Epithelial cell of proximal tubule (primary cell): Measurements from ENCODE around the gene ACO1. TPM values are rescaled to one million over a fixed set of nuclear protein-coding genes. Genes with fewer than 3 reads are reported as not detected.
"Not testable (repeated sequence)": the region's sequence is repeated elsewhere in the genome, so short reads cannot be mapped to it uniquely, and the experiment has no call there.

Source experiments
- DNase-seq: peaks from one replicate; pipeline ENCODE4 v3.0.0-alpha.2; 2011; ENCODE audit warnings: low read depth
- H3K4me3 ChIP-seq: 2 replicates; pipeline ENCODE4 v1.5.1; 2011; ENCODE audit warnings: low read depth, mild to moderate bottlenecking, low read length
- CTCF ChIP-seq: conservative IDR thresholded peaks from 2 replicates; pipeline ENCODE4 v1.5.1; 2012; ENCODE audit warnings: low read depth, mild to moderate bottlenecking, low read length
- total RNA-seq: library from RNA; depleted of rRNA; stranded (reverse); fragments of >200 nt; gene quantifications from 2 replicates; pipeline ENCODE4 v1.2.3, GENCODE V29; 2015

ACO1 gene
- total RNA-seq, 1 donor from 2014 or later, result 41.2 TPM

GRCh38 chr9:32347571-32347970 lies 36.9 kb upstream of the ACO1 start:
- DNase-seq, result no peak
- no peak for TF ChIP-seq CTCF
- H3K4me3 ChIP-seq, result no peak overlapping the region

- no peak for DNase-seq
- no peak for TF ChIP-seq CTCF
- no peak overlapping the region for H3K4me3 ChIP-seq
These were observed 36.2 kb upstream of the ACO1 start for GRCh38 chr9:32348106-32348695.

- TF ChIP-seq CTCF, result no peak
- no peak overlapping the region for H3K4me3 ChIP-seq
- no peak for DNase-seq
These were observed 35.4 kb upstream of the ACO1 start for GRCh38 chr9:32349013-32349412.

- no peak for DNase-seq
These were observed 33.8 kb upstream of the ACO1 start for GRCh38 chr9:32350682-32351081.

GRCh38 chr9:32351845-32352244 lies 32.6 kb upstream of the ACO1 start:
- DNase-seq, result no peak
- H3K4me3 ChIP-seq, result no peak overlapping the region
- peak; percentile 29 for TF ChIP-seq CTCF

More at GRCh38 chr9:32350682-32351081, 33.8 kb upstream of the ACO1 start:
- TF ChIP-seq CTCF, result peak; percentile 41
- no peak overlapping the region for H3K4me3 ChIP-seq

GRCh38 chr9:32353476-32353875 lies 31.0 kb upstream of the ACO1 start:
- DNase-seq, H3K4me3 ChIP-seq: not testable (repeated sequence)

GRCh38 chr9:32359452-32359851 lies 25.0 kb upstream of the ACO1 start:
- TF ChIP-seq CTCF, result no peak
- no peak overlapping the region for H3K4me3 ChIP-seq
- DNase-seq, result no peak
